Bone marrow (tissue), 2 donors: ENCODE data around the gene REPS1.
"Not testable (repeated sequence)": the region's sequence is repeated elsewhere in the genome, so short reads cannot be mapped to it uniquely, and the experiment has no call there.

Experiments used
- DNase-seq, 2 donors: peaks; one replicate each; lab custom pipeline; 2025; lab: John Stamatoyannopoulos, UW

Gene REPS1

DNA sequence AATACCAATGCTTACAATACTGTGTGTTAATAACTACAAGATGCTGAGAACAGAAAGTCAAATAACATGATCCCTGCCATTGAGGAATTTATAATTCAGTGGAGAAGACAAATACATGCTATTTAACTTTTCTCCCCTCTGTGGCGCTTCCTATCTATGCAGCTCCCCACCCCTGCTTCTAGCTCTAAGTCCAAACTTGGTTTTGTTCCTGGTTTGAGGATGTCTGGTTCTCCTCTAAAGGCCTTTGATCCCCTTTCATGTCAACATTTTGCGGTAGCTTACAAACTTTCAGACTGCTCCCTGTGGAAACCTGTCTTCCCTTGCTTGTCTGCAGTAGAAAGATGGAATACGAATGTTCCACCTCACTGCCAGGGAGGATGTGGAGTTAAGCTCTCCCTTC is 18.4 kb upstream of the REPS1 start:
- DNase-seq, result no peak

DNA sequence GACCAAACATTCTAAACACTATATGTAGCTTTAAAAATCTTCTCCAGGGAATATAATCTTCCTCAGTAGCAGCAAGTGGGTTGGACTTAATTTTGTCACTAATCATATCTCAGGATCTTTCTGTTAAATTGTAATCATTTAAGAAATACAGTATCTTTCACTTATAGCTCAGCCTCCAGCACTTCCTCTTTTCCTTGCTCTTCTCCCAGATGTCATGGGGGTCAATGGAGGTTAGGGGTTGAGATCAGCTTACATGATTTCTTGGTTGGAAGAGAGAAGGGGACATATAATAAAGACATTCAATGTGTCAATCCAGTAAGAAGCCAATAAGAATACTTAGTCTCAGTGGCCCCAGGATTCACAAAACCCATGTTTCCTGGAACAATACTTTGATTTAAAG is 15.7 kb upstream of the REPS1 start:
- peak in 1 of 2 donors; percentile 50 for DNase-seq

GRCh38 chr6:138999949-139000725 is 12.1 kb upstream of the REPS1 start:
- no peak for DNase-seq

- DNase-seq, result no peak
Measured at GRCh38 chr6:138997136-138997535, 9.1 kb upstream of the REPS1 start.

GRCh38 chr6:138996524-138996923 is 8.5 kb upstream of the REPS1 start:
- no peak for DNase-seq

GRCh38 chr6:138993410-138993809 is 5.4 kb upstream of the REPS1 start:
- DNase-seq, result not testable (repeated sequence)

- DNase-seq, result not testable (repeated sequence)
Measured at GRCh38 chr6:138992965-138993364, 4.9 kb upstream of the REPS1 start.

DNA sequence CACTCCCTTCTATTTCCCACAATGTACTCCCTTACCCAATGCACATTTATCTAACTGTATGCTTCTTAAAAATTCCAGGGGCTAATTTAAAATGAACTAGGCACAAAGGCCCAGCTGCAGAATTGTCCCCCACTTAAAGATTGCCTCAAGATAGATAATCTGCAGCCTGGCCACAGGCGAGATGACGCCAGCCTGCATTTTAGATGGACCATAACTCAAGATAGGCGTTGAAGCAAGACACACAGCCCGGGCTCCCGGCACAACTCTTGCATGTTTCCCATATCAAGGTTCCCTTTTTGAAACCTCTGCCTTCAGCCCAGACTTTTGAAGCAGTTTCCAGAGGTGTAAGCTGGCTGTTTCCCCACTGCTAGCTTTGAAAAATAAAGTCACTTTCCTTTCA is 3.2 kb upstream of the REPS1 start:
- DNase-seq, result no peak

DNA sequence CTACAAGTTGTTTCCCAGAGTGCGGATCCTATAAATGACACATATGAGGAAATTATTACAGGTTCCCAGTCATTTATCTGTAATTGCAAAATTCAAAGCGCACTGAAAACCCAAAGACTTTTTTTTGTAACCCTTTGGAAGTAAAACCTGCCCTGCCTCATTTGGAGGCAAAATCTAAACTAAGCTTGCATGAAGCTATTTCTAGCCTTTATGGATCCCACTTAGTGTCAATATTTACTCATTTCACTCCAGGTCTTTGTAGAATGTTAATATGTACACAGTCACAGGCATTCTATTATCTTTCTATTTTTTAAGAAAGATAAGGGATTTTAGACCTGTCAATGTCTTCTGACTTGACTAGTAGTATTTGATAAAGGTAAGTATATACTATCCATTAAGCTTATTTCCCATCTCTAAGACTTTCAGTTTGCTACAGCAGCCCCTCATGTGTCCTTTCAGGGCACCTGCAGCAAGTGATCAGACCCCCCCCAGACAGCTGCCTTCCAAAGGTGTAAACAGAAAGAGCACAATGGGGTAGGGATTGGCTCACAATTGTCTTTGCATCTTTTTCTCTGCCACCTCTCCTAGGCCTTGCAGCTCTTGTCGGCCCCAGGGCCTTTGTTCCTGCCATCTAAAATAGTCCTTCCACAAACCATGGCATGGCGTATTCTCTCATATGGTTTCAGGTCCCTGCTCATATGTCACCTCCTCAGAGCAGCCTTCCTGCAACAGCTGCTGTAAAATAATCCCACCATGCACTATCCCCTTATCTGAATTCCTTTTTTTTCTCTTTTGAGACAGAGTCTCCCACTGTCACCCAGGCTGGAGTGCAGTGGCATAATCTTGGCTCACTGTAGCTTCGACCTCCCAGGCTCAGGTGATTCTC is 1.3 kb upstream of the REPS1 start:
- no peak for DNase-seq

- DNase-seq, result no peak
Measured at GRCh38 chr6:138988469-138988834, 399 bp upstream of the REPS1 start.

GRCh38 chr6:138987080-138987642 is 892 bp downstream of the REPS1 start:
- no peak for DNase-seq

DNA sequence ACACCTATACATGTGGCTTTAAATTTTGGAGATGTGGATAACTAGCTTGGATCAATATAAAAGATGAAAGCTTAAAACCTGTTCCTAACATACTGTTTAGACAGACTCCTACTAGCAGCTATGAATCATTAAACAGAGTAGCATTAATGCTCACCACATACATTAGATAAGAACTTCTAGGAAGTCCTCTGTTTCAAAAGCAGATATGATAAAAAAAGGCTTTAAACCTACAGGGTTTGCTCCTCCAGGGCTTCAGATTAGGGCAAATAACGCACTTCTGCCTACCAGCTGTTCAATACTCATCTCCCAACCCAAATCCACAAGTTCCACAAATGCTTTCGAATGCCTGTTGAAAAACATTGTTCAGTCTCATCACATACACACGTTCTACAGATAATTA is 1.5 kb downstream of the REPS1 start:
- DNase-seq, result no peak

GRCh38 chr6:138981416-138981815 is 6.6 kb downstream of the REPS1 start:
- no peak for DNase-seq

GRCh38 chr6:138979813-138980668 is 8.0 kb downstream of the REPS1 start:
- no peak for DNase-seq

DNA sequence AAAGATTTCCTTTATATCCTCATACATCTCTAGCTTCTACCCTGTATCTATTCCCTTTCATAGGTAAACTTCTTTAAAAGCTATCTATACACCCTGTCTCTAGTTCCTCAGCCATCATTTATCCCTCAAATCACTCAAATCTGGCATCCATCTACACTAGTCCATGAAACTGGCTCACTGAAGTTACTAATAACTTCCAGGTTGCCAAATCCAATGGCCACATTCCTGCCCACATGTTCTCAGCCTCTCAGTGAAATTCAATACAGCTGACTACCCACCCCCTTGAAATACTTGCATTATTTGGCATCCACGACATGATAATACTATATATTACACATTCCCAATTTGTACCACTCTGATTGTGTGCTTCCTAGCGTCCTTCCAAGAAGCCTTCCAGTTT is 8.7 kb downstream of the REPS1 start:
- DNase-seq, result no peak

GRCh38 chr6:138978229-138978628 is 9.8 kb downstream of the REPS1 start:
- no peak for DNase-seq

DNA sequence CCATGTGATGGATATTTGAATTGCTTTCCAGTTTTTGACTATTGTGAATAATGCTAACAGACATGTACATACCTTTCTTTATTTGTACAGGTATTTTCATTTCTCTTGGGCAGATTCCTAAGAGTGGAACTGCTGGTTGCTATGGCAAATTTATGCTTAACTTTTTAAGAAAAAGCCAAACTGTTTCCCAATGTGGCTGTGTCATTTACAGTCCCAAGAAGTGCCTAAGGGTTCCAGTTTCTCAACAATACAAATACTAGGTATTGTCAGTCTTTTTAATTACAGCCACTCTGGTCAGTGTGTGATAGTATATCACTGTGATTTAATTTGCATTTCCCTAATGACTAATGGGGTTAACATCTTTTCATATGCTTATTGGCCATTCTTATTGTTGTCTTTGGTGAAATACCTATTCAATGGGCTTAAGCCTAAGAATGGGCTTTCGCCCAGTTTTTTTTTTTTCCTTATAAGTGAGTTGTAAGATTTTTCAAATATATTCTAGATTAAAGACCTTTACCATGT is 10.3 kb downstream of the REPS1 start:
- no peak for DNase-seq

- no peak for DNase-seq
Measured at GRCh38 chr6:138977242-138977641, 10.8 kb downstream of the REPS1 start.

DNA sequence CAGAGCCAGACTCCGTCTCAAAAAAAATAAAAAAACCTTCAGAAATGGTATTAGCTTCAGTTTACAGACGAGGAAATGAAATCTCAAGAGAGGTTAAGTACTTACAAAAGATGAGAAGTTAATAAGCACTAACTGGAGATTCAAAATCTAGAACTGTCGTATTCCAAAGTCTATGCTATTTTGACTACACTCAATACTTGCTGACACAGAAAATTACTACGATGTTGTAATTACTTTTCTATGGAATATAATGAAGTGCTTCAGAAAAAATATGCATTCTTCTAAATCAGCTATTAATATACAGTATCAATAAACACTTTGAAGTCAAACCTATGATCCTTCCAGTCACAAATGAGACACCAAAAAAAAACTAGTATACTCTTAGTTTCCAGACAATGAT is 12.2 kb downstream of the REPS1 start:
- DNase-seq, result no peak

- DNase-seq, result no peak
Measured at GRCh38 chr6:138973466-138974153, 14.4 kb downstream of the REPS1 start.

- no peak for DNase-seq
Measured at GRCh38 chr6:138972226-138972665, 15.8 kb downstream of the REPS1 start.
